Measurements from ENCODE around the gene PNMA8A.

- TF ChIP-seq CTCF (IDR thresholded peaks at IDR 0.05) (no peak), EZH2 (IDR thresholded peaks at IDR 0.05; ENCODE audit: borderline replicate concordance, insufficient read depth, low read depth, low read length, poor library complexity, severe bottlenecking) (no peak)
Observed at GRCh38 chr19:46472592-46472991, 1.2 kb upstream of the PNMA8A start.

Measured in B cell (primary cell).